ENCODE results near the gene RTN4IP1. TPM values are rescaled to one million over a fixed set of nuclear protein-coding genes. Genes with fewer than 3 reads are reported as not detected.

Gene RTN4IP1
- total RNA-seq, 1 donor from 2014 or later: 6.9 TPM

DNA sequence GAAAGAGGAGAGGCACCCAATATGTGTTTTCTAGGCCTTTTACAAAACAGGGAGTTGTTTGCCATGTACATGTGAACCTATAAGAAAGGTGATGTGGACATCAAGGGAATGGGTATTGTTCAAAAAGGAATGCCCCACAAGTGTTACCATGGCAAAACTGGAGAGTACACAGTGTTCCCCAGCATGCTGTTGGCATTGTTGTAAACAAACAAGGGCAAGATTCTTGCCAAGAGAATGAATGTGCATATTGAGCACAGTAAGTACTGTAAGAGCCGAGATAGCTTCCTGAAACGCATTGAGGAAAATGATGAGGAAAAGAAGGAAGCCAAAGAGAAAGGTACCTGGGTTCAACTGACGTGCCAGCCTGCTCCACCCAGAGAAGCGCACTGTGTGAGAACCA, 13.2 kb upstream of the RTN4IP1 start:
- no peak overlapping the region for H3K4me3 ChIP-seq (ENCODE audit: low read depth, low read length)
- no peak for DNase-seq (ENCODE audit: low read depth)
- TF ChIP-seq CTCF (conservative IDR thresholded peaks at IDR 0.05; ENCODE audit: low read depth, low read length): no peak

GRCh38 chr6:106639812-106640211, 10.5 kb upstream of the RTN4IP1 start:
- TF ChIP-seq CTCF (conservative IDR thresholded peaks at IDR 0.05; ENCODE audit: low read depth, low read length): no peak

DNA sequence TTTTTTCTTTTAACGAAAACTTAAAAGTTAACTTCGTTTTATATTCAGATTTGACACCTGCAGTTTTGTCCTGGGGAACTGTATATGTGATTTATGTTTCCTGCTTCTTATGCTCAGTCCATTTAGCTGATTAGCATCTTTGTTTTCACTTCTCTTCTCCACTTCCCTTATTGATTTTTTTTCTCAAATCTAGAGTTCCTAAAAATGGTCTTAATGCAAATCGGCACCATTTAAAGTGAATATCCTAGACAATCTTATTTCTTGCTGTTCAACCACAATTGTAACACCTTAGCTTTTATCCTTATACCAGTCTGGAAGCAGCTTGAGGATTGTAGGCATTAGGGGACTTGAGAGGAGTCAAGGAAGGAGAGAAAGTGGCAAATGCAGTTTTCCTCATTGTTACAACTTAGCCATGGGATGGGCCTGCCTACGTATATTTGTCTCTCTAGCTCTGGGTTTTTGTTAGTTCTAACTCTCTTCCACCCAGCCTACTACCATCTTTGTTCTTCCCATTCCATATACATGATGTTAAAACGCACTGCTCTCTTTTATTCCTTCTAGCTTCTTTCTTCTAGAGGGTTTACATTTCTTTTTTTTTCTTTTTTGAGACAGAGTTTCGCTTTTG, 8.5 kb upstream of the RTN4IP1 start:
- no peak for DNase-seq (ENCODE audit: low read depth)
- H3K4me3 ChIP-seq (ENCODE audit: low read depth, low read length): no peak overlapping the region
- no peak for TF ChIP-seq CTCF (conservative IDR thresholded peaks at IDR 0.05; ENCODE audit: low read depth, low read length)

More at GRCh38 chr6:106639812-106640211, 10.5 kb upstream of the RTN4IP1 start:
- no peak for DNase-seq (ENCODE audit: low read depth)
- H3K4me3 ChIP-seq (ENCODE audit: low read depth, low read length): no peak overlapping the region

GRCh38 chr6:106637051-106637716, 7.9 kb upstream of the RTN4IP1 start:
- no peak for DNase-seq (ENCODE audit: low read depth)
- TF ChIP-seq CTCF (conservative IDR thresholded peaks at IDR 0.05; ENCODE audit: low read depth, low read length): no peak
- H3K4me3 ChIP-seq (ENCODE audit: low read depth, low read length): no peak overlapping the region

DNA sequence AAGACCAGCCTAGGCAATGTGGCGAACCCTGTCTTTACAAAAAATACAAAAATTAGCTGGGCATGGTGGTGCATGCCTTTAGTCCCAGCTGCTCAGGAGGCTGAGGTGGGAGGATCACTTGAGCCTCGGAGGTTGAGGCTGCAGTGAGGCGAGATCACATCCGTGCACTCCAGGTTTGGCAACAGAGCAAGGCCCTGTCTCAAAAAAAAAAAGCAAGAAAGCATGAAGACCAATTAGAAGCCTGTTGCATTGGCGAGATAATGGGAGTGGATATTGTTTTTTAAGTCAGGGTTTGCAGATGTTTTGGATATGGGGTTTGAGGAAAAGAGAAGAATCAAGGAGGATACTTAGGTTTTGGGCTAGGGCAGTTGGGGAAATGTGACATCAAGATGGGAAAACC, 5.3 kb upstream of the RTN4IP1 start:
- TF ChIP-seq CTCF (conservative IDR thresholded peaks at IDR 0.05; ENCODE audit: low read depth, low read length): no peak

GRCh38 chr6:106631346-106631745, 2.0 kb upstream of the RTN4IP1 start:
- DNase-seq (ENCODE audit: low read depth): no peak
- no peak for TF ChIP-seq CTCF (conservative IDR thresholded peaks at IDR 0.05; ENCODE audit: low read depth, low read length)
- no peak overlapping the region for H3K4me3 ChIP-seq (ENCODE audit: low read depth, low read length)

More for the DNA sequence above, 5.3 kb upstream of the RTN4IP1 start:
- no peak for DNase-seq (ENCODE audit: low read depth)
- H3K4me3 ChIP-seq (ENCODE audit: low read depth, low read length): no peak overlapping the region

- TF ChIP-seq CTCF (conservative IDR thresholded peaks at IDR 0.05; ENCODE audit: low read depth, low read length): no peak
- peak overlapping the region; percentile 99 for H3K4me3 ChIP-seq (ENCODE audit: low read depth, low read length)
- no peak for DNase-seq (ENCODE audit: low read depth)
Measured at GRCh38 chr6:106630366-106630765, 1.1 kb upstream of the RTN4IP1 start.

All from epithelial cell of proximal tubule (primary cell).